DOHH2 (cell line): ENCODE measurements around the gene SERPINB12.

ENCODE experiments used
- H3F3A ChIP-seq: fragments of 200-600 bp; sonication (generic), shearing (Covaris generic); 2 replicates; pipeline ENCODE4 v1.6.0; 2016; ENCODE audit warnings: antibody characterized with exemption, mild to moderate bottlenecking; ENCODE audit not compliant: control insufficient read depth, insufficient read depth
- H3K27ac ChIP-seq: fragments of 200-600 bp; sonication (generic); 2 replicates; pipeline ENCODE4 v1.5.1; 2014; ENCODE audit warnings: low read depth, mild to moderate bottlenecking, low read length, moderate library complexity
- H3K27me3 ChIP-seq: fragments of 200-600 bp; sonication (generic); 2 replicates; pipeline ENCODE4 v1.6.1; 2014; ENCODE audit warnings: mild to moderate bottlenecking, low read length, mixed read lengths; ENCODE audit not compliant: control insufficient read depth
- H3K36me3 ChIP-seq: fragments of 200-600 bp; sonication (generic); 2 replicates; pipeline ENCODE4 v1.6.1; 2014; ENCODE audit warnings: mild to moderate bottlenecking, low read length, moderate library complexity, mixed read lengths; ENCODE audit not compliant: control insufficient read depth
- H3K4me1 ChIP-seq: fragments of 200-600 bp; sonication (generic); 2 replicates; pipeline ENCODE4 v1.6.1; 2014; ENCODE audit warnings: mild to moderate bottlenecking, low read length, mixed read lengths; ENCODE audit not compliant: control insufficient read depth
- H3K4me2 ChIP-seq: fragments of 200-600 bp; sonication (generic); 2 replicates; pipeline ENCODE4 v1.6.0; 2014; ENCODE audit warnings: mild to moderate bottlenecking, low read length, moderate library complexity
- H3K4me3 ChIP-seq: fragments of 200-600 bp; sonication (generic); 2 replicates; pipeline ENCODE4 v1.5.1; 2014; ENCODE audit warnings: mild to moderate bottlenecking, low read length, mixed read lengths
- H3K79me2 ChIP-seq: fragments of 200-600 bp; sonication (generic); 2 replicates; pipeline ENCODE4 v1.6.1; 2014; ENCODE audit warnings: mild to moderate bottlenecking, low read length, mixed read lengths; ENCODE audit not compliant: control insufficient read depth
- H3K9me2 ChIP-seq: fragments of 200-600 bp; sonication (generic); replicated peaks from 2 replicates; pipeline ENCODE4 v1.6.1; 2014; ENCODE audit warnings: mild to moderate bottlenecking, low read length, mixed read lengths; ENCODE audit not compliant: control insufficient read depth
- H3K9me3 ChIP-seq: fragments of 200-600 bp; sonication (generic); 2 replicates; pipeline ENCODE4 v1.6.1; 2014; ENCODE audit warnings: antibody characterized with exemption, low read length, mixed read lengths; ENCODE audit not compliant: control insufficient read depth, insufficient read depth
- H4K20me1 ChIP-seq: fragments of 200-600 bp; sonication (generic); 2 replicates; pipeline ENCODE4 v1.6.0; 2014; ENCODE audit warnings: low read depth, mild to moderate bottlenecking, antibody characterized with exemption, low read length, moderate library complexity; ENCODE audit not compliant: control insufficient read depth, insufficient read depth
- CTCF ChIP-seq: fragments of 200-600 bp; sonication (generic); IDR thresholded peaks from one replicate; pipeline ENCODE4 v1.5.1; 2014; ENCODE audit warnings: antibody characterized with exemption, mild to moderate bottlenecking, low read depth, low read length; ENCODE audit not compliant: poor library complexity, severe bottlenecking
- EZH2phosphoT487 ChIP-seq: fragments of 200-600 bp; sonication (generic); IDR thresholded peaks from 2 replicates; pipeline ENCODE4 v1.6.1; 2017; ENCODE audit warnings: borderline replicate concordance, mild to moderate bottlenecking, antibody characterized with exemption, low read length, moderate library complexity, mixed read lengths

The SERPINB12 gene

DNA sequence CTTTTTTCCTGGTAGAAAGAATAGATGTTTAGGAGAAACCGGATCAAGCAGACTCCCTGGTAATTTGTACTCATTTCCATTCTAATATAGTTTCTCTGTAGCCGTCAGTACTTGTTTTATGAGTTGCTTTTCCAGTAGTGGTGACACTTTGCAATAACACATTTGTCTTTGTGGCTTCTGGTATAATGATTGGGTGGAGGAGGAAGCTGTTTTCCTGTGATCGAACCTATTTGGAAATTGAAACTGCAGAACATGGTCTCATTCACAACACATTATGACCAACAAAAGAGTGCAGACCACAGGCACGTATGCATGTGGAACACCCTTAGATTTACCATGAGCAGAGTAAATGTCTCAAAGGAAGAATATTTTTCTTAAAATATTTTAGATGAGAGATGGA, 7.6 kb upstream of the SERPINB12 start:
- Histone ChIP-seq H3K27ac (no peak overlapping the region), H3K9me3 (no peaks in the 10 kb centered on the region), H3F3A (no peaks in the 10 kb centered on the region), H3K4me2 (no peak overlapping the region), H3K9me2 (no peaks in the 10 kb centered on the region), H4K20me1 (no peaks in the 10 kb centered on the region), H3K79me2 (no peaks in the 10 kb centered on the region), H3K4me3 (no peak overlapping the region), H3K4me1 (no peaks in the 10 kb centered on the region), H3K27me3 (peaks cover 10% of the 10 kb centered on the region), H3K36me3 (no peaks in the 10 kb centered on the region)
- TF ChIP-seq EZH2phosphoT487 (no peak), CTCF (no peak)

- no peaks in the 10 kb centered on the region for H3K36me3 ChIP-seq
- no peaks in the 10 kb centered on the region for H3K79me2 ChIP-seq
- no peaks in the 10 kb centered on the region for H3F3A ChIP-seq
- H3K4me2 ChIP-seq, result no peak overlapping the region
- H3K9me3 ChIP-seq, result no peaks in the 10 kb centered on the region
- H3K27ac ChIP-seq, result no peak overlapping the region
- peaks cover 3% of the 10 kb centered on the region; the same call in 1 of the 2 replicates for H3K27me3 ChIP-seq
- H3K4me1 ChIP-seq, result no peaks in the 10 kb centered on the region
- no peak for TF ChIP-seq EZH2phosphoT487
- no peak for TF ChIP-seq CTCF
- H3K4me3 ChIP-seq, result no peak overlapping the region
- H4K20me1 ChIP-seq, result no peaks in the 10 kb centered on the region
- H3K9me2 ChIP-seq, result no peaks in the 10 kb centered on the region
Observed at GRCh38 chr18:63539904-63540510, 2.2 kb upstream of the SERPINB12 start.

DNA sequence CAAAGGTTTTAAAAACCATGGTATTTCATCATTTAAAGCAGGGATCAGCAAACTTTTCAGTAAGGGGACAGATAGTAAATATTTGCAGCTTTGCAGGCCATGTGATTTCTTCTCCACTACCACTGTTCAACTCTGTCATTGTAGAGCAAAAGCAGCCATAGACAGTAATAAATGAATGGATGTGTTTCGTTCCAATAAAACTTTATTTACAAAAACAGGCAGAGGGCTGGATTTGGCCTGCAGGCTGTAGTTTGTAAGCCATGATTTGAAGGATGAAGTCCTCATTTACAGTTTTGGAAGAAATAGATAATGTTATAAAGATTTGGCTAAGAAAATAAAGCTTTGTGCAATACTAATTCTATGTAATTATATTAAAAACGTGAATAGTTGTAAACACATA, 1.8 kb downstream of the SERPINB12 start:
- Histone ChIP-seq H3K79me2 (no peaks in the 10 kb centered on the region), H3K36me3 (no peaks in the 10 kb centered on the region), H3K4me2 (no peak overlapping the region), H3K4me3 (no peak overlapping the region), H3K9me3 (no peaks in the 10 kb centered on the region), H3K9me2 (no peaks in the 10 kb centered on the region), H3K27ac (no peak overlapping the region), H3K27me3 (peaks cover 8% of the 10 kb centered on the region), H3F3A (no peaks in the 10 kb centered on the region), H3K4me1 (no peaks in the 10 kb centered on the region), H4K20me1 (no peaks in the 10 kb centered on the region)
- no peak for TF ChIP-seq CTCF
- TF ChIP-seq EZH2phosphoT487, result no peak
